Stimulated activated naive CD8-positive, alpha-beta T cell treated with anti-CD3 and anti-CD28 coated beads, Interleukin-15, Interleukin-2, amounts not matched to agents 100 ng/mL and 50 ng/mL, for 24 hours (primary cell): ENCODE results near the gene EXOSC5.

ENCODE experiments used
- H3K27ac Mint-ChIP-seq: one replicate; pipeline ENCODE4 v1.8.0; 2021; ENCODE audit warnings: mild to moderate bottlenecking, mixed read lengths
- H3K27me3 Mint-ChIP-seq: one replicate; pipeline ENCODE4 v1.8.0; 2021; ENCODE audit warnings: mixed read lengths
- H3K36me3 Mint-ChIP-seq: one replicate; pipeline ENCODE4 v1.8.0; 2021; ENCODE audit warnings: low read depth, mixed read lengths
- H3K4me1 Mint-ChIP-seq: one replicate; pipeline ENCODE4 v1.8.0; 2021; ENCODE audit warnings: low read depth, mixed read lengths
- H3K4me3 Mint-ChIP-seq: one replicate; pipeline ENCODE4 v1.8.0; 2021; ENCODE audit warnings: mild to moderate bottlenecking, mixed read lengths
- H3K9me3 Mint-ChIP-seq: one replicate; pipeline ENCODE4 v1.8.0; 2021; ENCODE audit warnings: mixed read lengths

Gene EXOSC5

GRCh38 chr19:41431426-41432386, 34.5 kb upstream of the EXOSC5 start:
- Mint-ChIP-seq H3K36me3 (peaks cover 28% of the 10 kb centered on the region), H3K4me3 (no peak overlapping the region), H3K27ac (no peak overlapping the region), H3K9me3 (no peaks in the 10 kb centered on the region), H3K27me3 (no peaks in the 10 kb centered on the region), H3K4me1 (peaks cover 17% of the 10 kb centered on the region)

GRCh38 chr19:41430922-41431321, 33.8 kb upstream of the EXOSC5 start:
- Mint-ChIP-seq H3K36me3 (peaks cover 25% of the 10 kb centered on the region), H3K9me3 (no peaks in the 10 kb centered on the region), H3K4me3 (no peak overlapping the region), H3K27me3 (no peaks in the 10 kb centered on the region), H3K4me1 (peaks cover 18% of the 10 kb centered on the region), H3K27ac (no peak overlapping the region)

DNA sequence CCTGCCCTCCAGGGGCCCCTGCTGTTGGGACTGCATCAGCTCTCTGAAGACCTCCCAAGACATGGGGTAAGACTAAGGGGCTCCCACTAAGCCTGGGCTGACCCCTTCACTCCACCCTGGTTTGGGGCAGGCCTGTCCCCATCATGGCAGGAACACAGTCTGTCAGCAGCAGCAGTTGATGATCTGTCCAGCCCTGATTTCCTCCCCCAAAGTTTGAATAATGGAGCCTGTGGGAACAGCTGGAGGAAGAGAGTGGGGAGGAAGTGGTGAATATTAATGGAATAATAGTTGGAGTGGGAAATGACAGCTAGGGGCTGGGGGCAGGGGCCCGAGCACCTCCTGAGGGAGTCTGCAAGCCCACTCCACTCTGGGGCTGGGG, 31.3 kb upstream of the EXOSC5 start:
- H3K4me3 Mint-ChIP-seq = no peak overlapping the region
- H3K4me1 Mint-ChIP-seq = peaks cover 18% of the 10 kb centered on the region
- H3K9me3 Mint-ChIP-seq = no peaks in the 10 kb centered on the region
- no peaks in the 10 kb centered on the region for H3K27me3 Mint-ChIP-seq
- H3K36me3 Mint-ChIP-seq = peaks cover 20% of the 10 kb centered on the region
- peak overlapping the region; percentile 65 for H3K27ac Mint-ChIP-seq

- H3K9me3 Mint-ChIP-seq = no peaks in the 10 kb centered on the region
- peaks cover 19% of the 10 kb centered on the region for H3K36me3 Mint-ChIP-seq
- H3K4me3 Mint-ChIP-seq = peak overlapping the region; percentile 76
- H3K27ac Mint-ChIP-seq = peak overlapping the region; percentile 89
- no peaks in the 10 kb centered on the region for H3K27me3 Mint-ChIP-seq
- H3K4me1 Mint-ChIP-seq = peaks cover 18% of the 10 kb centered on the region
These were observed 30.7 kb upstream of the EXOSC5 start for GRCh38 chr19:41427647-41428480.

GRCh38 chr19:41426952-41427646, 29.9 kb upstream of the EXOSC5 start, which contains the start of gene B3GNT8:
Gene B3GNT8 (minus strand): TSS chr19:41427374. CDS start chr19:41426778, 596 bp downstream.
- H3K27me3 Mint-ChIP-seq = no peaks in the 10 kb centered on the region
- no peaks in the 10 kb centered on the region for H3K9me3 Mint-ChIP-seq
- H3K36me3 Mint-ChIP-seq = peaks cover 11% of the 10 kb centered on the region
- H3K4me3 Mint-ChIP-seq = peak within 1 kb of the TSS; percentile 76
- H3K4me1 Mint-ChIP-seq = peaks cover 18% of the 10 kb centered on the region
- peak within 1 kb of the TSS; percentile 89 for H3K27ac Mint-ChIP-seq

GRCh38 chr19:41426116-41426841, 29.1 kb upstream of the EXOSC5 start:
- H3K9me3 Mint-ChIP-seq = no peaks in the 10 kb centered on the region
- H3K36me3 Mint-ChIP-seq = peaks cover 6% of the 10 kb centered on the region
- peaks cover 18% of the 10 kb centered on the region for H3K4me1 Mint-ChIP-seq
- no peak overlapping the region for H3K4me3 Mint-ChIP-seq
- no peak overlapping the region for H3K27ac Mint-ChIP-seq
- no peaks in the 10 kb centered on the region for H3K27me3 Mint-ChIP-seq

DNA sequence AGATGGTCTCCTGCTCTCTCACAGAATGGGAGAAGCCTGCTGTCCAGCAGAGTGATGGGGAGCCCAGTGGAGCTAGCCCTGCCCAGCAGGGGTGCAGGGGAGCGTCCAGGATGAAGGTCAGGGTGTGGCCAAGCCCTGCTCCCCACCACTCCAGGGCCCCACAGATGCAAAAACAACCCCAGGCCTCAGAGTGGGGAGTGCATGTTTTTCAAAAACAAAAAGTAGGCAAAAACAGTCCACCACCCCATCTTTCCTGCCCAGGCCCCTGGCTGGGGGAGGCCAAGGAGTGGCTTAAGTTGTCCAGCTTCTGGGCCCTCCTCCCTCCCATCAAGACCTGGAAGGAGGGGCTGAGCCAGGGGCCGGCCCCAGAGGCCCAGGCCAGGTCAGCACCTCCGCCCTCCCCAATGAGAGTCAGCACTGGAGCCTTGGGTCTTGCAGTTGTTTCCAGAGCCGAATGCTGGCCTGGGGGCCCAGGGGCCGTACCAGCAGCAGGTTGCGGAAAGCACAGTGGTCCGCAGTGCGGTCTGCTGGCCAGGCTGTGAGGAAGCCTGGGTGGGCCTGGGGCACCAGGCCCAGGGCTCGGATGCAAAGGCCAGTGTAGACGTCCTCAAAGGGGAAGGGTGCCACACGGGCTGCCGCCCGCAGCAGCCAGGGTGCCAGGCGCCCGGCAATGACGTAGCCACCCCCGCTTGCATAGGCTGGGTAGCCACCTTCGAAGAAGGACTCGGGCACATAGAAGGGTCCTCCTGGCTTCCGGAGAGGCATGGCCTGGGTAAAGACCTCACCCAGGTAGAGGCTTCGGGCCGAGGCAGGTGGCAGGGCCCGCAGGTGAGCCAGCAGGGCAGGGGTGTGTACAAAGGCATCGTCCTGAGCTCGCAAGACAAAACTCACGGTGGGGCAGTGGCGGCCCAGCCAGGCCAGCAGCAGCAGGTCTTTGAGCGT, 28.3 kb upstream of the EXOSC5 start:
- no peaks in the 10 kb centered on the region for H3K27me3 Mint-ChIP-seq
- no peak overlapping the region for H3K4me3 Mint-ChIP-seq
- no peaks in the 10 kb centered on the region for H3K36me3 Mint-ChIP-seq
- no peak overlapping the region for H3K27ac Mint-ChIP-seq
- H3K9me3 Mint-ChIP-seq = no peaks in the 10 kb centered on the region
- H3K4me1 Mint-ChIP-seq = peaks cover 18% of the 10 kb centered on the region

DNA sequence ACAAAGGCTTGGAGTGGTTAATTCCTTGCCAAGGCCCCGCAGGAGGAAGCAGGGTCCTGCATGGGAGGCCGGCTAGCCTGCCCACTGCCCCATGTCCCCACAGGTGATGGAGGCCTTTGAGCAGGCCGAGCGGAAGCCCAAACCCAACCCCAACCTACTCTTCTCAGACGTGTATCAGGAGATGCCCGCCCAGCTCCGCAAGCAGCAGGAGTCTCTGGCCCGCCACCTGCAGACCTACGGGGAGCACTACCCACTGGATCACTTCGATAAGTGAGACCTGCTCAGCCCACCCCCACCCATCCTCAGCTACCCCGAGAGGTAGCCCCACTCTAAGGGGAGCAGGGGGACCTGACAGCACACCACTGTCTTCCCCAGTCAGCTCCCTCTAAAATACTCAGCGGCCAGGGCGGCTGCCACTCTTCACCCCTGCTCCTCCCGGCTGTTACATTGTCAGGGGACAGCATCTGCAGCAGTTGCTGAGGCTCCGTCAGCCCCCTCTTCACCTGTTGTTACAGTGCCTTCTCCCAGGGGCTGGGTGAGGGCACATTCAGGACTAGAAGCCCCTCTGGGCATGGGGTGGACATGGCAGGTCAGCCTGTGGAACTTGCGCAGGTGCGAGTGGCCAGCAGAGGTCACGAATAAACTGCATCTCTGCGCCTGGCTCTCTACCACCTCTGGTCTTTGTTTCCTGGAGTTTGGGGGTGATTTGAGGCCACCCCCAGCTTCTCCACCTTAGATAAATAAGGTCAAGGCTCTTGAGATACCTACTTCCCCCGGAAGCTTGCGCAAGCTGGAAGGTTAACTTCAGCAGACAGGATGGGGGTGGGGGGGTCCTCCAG, 27.4 kb upstream of the EXOSC5 start:
- Mint-ChIP-seq H3K27me3 (no peaks in the 10 kb centered on the region), H3K36me3 (peaks cover 5% of the 10 kb centered on the region), H3K4me1 (peaks cover 18% of the 10 kb centered on the region), H3K4me3 (no peak overlapping the region), H3K9me3 (no peaks in the 10 kb centered on the region), H3K27ac (peak overlapping the region; percentile 49)

DNA sequence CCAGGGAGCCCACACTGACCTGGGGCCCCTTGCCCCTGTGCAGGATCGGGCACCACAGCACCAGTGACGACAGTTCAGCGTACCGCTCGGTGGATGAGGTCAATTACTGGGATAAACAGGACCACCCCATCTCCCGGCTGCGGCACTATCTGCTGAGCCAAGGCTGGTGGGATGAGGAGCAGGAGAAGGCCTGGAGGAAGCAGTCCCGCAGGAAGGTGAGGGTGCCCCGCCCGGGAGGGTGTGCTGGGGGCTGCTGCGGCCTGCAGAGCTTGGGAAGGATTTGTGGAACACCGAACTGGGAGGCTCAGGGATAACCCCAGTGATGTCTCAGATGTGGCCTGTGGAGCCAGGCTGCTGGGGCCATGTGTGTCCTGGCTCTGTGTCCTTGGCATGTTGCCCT, 25.8 kb upstream of the EXOSC5 start:
- Mint-ChIP-seq H3K9me3 (no peaks in the 10 kb centered on the region), H3K27me3 (no peaks in the 10 kb centered on the region), H3K27ac (no peak overlapping the region), H3K4me3 (no peak overlapping the region), H3K4me1 (peaks cover 12% of the 10 kb centered on the region), H3K36me3 (peaks cover 12% of the 10 kb centered on the region)

DNA sequence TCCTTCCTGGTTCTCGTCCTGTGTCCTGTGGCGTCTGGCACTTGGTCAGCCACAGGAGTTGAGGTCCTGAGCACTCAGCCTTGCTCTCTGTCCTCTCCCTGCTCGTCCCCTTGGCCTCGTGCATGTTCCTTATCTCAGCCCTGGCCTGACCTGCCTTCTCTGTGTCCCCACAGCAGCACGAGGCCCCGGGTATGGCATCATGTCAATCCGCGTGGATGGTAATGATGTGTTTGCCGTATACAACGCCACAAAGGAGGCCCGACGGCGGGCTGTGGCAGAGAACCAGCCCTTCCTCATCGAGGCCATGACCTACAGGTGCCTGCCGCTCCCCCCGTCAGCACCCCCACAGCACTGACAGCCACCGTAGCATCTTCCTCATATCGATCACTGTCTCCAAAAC, 25.3 kb upstream of the EXOSC5 start:
- peaks cover 14% of the 10 kb centered on the region for H3K36me3 Mint-ChIP-seq
- no peak overlapping the region for H3K27ac Mint-ChIP-seq
- H3K27me3 Mint-ChIP-seq = no peaks in the 10 kb centered on the region

GRCh38 chr19:41421973-41422372, 24.8 kb upstream of the EXOSC5 start:
- Mint-ChIP-seq H3K4me3 (no peak overlapping the region), H3K27ac (no peak overlapping the region), H3K4me1 (peaks cover 3% of the 10 kb centered on the region), H3K36me3 (peaks cover 17% of the 10 kb centered on the region), H3K9me3 (no peaks in the 10 kb centered on the region), H3K27me3 (no peaks in the 10 kb centered on the region)

More for the DNA sequence above, 25.3 kb upstream of the EXOSC5 start:
- Mint-ChIP-seq H3K4me3 (no peak overlapping the region), H3K4me1 (peaks cover 7% of the 10 kb centered on the region), H3K9me3 (no peaks in the 10 kb centered on the region)

- H3K27me3 Mint-ChIP-seq = no peaks in the 10 kb centered on the region
- no peaks in the 10 kb centered on the region for H3K9me3 Mint-ChIP-seq
- no peak overlapping the region for H3K27ac Mint-ChIP-seq
- no peak overlapping the region for H3K4me3 Mint-ChIP-seq
- no peaks in the 10 kb centered on the region for H3K4me1 Mint-ChIP-seq
- H3K36me3 Mint-ChIP-seq = peaks cover 17% of the 10 kb centered on the region
These were observed 24.2 kb upstream of the EXOSC5 start for GRCh38 chr19:41421314-41421713.
